CD4-positive, alpha-beta T cell treated with Interleukin-15 for 4 hours (primary cell): ENCODE measurements around the gene DYRK3.

ENCODE experiments used
- DNase-seq: peaks from one replicate; pipeline ENCODE4 v3.0.0-alpha.2; 2020; ENCODE audit warnings: low spot score

DYRK3 gene

DNA sequence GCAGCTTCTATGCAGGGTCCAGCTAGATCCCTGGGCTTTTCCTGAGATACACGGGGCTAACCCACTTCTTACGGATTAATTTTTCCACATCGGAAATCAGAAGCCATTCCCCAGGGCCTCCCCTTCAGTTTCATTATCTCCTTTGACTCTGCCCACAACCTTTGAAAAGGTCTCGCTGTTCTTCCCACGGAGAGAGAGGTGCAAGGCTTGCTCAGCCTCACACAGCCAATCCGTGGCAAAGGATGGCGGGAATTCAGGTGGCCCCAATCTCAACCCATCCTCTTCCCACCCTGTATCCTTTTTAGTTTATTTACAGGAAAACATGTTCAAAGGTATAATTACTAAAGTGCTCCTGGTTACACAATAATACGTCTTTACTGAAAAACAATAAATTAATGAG, 48.7 kb downstream of the DYRK3 start:
- no peak for DNase-seq

DNA sequence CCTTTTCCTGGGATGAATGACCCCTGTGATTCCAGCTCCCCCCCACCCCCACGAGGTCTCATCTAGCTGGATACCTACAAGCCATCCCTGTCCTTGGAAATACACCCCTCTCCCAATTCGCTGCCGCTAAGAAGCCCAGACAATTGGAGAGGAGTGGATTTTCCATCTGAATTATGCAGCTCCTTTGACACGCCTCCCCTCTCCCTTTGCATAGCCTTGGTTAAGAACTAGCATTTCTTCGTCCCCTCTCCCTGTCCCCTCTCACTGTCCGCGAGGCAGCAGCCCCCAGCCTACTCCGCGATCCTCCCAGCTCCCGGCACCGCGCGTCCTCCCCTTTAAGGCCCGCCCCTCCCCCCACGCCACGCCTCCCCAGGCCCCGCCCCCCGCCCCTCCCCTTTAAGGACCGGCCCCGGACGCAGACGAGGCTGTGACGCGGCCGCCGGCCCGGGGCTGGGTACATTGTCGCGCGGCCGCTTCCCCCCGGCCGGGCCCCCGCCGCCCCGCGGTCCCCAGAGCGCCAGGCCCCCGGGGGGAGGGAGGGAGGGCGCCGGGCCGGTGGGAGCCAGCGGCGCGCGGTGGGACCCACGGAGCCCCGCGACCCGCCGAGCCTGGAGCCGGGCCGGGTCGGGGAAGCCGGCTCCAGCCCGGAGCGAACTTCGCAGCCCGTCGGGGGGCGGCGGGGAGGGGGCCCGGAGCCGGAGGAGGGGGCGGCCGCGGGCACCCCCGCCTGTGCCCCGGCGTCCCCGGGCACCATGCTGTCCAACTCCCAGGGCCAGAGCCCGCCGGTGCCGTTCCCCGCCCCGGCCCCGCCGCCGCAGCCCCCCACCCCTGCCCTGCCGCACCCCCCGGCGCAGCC, 49.4 kb downstream of the DYRK3 start, which contains the start of gene MAPKAPK2:
Gene MAPKAPK2, plus strand, starts transcription at position 428 of the 856 bp plus-strand sequence. Its CDS starts 325 bp downstream, at position 753.
- peak; percentile 65 for DNase-seq

DNA sequence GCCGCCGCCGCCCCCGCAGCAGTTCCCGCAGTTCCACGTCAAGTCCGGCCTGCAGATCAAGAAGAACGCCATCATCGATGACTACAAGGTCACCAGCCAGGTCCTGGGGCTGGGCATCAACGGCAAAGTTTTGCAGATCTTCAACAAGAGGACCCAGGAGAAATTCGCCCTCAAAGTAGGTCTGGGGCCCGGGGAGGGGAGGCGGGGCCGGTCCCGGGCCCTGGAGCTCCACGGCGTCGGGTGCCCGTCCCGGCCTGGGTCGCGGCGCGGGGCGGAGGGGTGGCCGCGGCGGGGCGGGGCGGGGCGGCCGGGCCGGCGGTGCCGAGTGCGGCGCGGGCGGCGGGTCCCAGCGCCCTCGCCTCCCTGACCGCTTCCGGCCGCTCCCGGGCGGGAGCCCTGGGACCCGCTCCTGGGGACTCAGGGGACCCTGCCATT, 50.0 kb downstream of the DYRK3 start:
- no peak for DNase-seq

DNA sequence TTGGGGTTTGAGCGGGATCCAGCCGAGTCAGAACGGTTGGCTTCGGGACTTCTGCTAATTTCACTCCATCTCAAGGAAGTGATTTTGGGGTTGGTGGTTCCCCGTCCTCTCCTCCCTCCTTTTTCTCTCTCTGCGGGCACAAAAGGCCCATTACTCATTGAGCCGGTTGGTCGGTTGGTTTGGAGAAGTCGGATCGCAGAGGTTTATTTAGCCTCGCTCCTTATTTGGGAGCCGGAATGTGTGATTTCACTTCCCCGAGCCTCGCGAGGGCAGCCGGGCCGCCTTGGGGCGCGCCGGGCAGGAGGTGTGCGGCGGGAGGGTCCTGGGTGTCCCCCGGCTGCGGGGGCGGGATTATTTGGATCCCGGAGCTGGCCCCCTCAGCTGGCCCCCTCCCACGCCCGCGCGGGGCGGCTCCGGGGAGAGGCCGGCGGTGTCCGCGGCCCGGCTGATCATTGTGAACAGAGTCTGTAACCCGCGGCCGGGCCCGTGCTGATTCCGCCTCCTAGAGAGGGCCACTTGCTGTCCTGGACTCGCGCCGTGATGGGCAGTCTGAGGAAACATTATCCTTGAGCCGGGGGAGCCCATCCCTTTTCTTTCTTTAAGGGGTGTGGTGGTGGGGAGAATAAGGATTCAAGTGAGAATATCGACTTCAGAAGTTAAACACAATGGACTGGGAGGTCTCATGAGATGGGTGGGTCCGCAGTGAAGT, 50.6 kb downstream of the DYRK3 start:
- peak; percentile 67 for DNase-seq

DNA sequence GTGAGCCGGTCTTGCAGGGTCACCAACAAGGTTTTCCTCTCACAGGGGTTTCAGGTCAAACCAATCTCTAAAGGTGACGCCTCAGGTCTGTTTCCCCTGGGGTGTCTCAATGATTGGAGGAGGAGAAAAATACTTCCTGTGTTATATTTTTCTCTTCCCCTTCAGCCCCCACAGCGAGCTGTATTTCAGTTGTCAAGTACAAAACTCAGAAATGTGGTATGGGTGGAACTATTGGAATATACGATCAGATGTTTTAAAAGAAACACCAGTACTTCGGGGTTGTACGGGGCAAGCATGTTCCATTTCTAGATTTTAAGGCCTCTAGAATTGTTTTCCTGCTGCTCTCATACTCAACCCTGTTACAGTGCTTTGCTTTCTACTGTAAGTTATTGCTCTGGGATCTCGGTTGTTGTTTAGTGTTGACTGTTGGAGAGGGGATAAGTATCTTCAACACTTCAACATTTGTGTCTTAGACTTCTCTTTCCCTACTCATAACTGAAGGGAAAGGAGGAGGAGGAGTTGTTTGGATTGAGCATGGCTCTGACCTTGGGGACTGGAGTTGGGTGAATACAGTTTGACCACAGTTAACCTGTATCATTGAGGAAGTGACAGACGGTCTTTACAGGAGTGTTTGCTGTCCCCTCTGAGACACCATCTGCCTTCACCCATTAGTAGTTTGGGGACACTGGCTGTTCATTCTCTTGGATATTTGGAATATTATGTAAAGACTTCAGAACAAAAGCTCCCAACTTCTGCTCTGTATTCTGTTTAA, 51.3 kb downstream of the DYRK3 start:
- DNase-seq: peak; percentile 41

DNA sequence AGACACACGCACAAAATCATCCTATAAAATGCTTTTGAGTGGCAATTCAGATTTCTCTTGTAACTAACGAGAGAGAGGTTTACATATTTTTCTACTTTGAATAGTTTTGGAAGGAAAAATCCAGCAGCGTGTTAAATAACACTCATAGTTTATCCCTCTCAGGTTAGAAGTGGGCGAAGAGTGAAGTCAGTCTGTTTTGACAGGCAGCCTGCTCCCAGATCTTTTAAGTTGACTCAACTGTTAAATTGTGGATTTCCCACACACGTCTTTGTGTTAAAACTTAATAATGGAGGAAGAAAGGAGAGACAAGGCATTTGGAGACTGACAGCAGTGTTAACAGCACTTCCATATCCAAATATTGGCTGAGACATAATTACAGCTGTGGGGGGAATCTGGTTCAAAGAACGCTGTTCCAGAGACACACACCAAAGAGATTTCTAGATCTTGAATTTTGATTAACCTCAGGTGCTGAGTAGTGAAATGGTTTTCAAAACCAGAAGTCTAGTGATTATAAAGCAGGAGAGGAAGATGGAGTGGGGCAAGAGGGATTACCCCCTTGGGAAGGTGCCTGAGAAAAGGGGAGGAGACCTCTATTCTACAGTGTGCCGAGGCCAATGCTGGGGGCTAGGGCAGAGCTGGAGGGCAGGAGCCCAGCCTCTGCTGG, 52.0 kb downstream of the DYRK3 start:
- no peak for DNase-seq

DNA sequence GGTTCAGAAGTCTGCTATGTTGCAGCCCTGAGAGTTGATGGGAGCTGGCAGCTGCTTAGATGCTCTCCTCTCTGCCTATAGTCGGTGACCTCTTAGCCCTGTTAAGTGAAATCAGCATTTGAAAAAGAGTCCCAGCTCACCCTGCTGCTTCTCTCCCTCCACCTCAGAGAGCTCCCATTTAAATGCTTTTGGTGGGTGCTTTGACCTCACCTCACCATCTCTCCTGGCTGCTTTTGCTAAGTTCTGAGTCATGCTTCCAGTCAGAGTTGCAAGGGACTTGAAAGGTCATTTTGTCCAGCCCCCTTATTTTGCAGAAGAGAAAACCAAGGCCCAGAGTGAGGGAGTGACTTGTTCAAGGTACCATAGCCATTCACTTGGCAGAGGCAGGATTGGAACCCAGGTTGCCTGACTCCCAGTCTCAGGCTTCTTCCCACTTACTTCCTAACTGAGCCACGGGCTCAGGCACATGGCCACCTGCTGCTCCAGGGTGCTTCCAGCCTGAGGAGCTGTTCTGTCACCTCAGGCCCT, 52.6 kb downstream of the DYRK3 start:
- no peak for DNase-seq

DNA sequence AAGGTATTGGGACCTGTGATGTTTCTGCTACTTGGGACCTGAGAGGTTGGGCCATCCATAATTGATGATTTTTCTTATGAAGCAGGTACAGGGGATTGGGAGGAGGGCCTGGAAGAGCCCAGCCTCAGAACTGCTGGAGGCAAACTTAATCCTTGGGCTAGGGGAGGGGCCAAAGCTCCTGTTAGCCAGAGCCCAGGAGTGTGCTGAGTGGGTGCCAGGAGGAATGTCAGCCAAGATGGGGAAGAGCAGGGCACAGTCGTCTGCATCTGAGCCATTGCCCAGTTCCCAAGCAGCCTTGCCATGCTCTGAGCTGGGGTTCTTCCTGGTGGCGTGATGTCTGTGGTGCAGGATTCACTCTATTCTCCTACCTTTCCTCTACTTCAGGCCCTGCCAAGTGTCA, 55.2 kb downstream of the DYRK3 start:
- no peak for DNase-seq

DNA sequence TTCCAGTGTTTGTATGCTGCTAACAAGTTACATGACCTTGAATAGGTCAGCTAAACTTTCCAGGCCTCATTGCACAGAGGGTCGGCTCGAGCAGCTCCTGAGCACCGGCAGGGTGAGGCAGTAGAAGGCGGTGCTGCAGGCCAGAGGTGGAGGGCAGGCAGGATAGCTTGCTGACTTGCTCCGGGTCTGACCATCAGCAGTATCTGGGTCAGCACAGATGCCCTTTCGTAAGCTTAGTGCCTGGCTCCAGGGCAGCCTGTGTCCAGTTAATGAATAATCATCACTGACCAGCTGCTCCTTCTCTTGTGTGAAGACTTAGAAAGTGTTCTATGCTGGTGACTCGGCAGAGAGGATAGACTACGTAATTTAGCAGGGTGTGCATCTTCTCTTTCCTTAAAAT, 56.3 kb downstream of the DYRK3 start:
- DNase-seq: no peak

DNA sequence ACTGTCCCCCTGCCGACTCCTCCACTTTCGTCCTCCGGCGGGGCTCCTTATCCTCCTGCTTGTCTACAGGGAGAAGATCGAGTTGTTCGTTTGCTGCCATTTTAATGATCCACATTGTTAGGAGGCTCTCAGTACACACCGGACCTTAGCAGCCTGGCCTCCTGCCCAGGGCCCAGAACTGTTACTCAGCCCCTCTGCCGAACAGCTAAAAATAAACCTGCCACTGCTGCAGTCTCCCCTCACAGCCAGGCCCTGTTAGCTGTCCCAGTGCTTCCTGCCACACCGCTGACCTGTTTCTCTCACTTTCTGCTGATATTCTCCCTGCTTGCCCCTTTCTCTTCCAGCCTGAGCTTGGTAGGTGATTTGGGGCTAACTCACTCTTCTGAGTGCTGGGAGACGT, 57.7 kb downstream of the DYRK3 start:
- DNase-seq: no peak

DNA sequence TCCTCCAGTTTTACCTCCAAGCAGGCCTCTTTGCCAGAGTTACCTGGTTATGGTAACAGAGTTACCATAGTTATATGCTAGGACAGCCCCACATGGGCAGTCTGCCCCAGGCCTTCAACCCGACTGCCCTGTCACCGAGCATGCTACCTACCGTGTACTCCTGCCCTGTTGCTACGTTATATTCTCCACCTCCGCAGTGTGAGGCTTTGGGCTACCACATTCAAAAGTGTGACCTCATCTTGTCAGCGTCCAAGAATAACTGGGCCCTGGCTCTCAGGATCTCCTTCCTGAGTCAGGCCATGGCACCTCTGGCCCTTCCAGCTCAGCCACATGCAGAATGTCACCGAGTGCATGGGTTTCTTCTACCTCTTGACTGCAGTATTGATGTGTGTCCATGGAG, 58.3 kb downstream of the DYRK3 start:
- DNase-seq: no peak

DNA sequence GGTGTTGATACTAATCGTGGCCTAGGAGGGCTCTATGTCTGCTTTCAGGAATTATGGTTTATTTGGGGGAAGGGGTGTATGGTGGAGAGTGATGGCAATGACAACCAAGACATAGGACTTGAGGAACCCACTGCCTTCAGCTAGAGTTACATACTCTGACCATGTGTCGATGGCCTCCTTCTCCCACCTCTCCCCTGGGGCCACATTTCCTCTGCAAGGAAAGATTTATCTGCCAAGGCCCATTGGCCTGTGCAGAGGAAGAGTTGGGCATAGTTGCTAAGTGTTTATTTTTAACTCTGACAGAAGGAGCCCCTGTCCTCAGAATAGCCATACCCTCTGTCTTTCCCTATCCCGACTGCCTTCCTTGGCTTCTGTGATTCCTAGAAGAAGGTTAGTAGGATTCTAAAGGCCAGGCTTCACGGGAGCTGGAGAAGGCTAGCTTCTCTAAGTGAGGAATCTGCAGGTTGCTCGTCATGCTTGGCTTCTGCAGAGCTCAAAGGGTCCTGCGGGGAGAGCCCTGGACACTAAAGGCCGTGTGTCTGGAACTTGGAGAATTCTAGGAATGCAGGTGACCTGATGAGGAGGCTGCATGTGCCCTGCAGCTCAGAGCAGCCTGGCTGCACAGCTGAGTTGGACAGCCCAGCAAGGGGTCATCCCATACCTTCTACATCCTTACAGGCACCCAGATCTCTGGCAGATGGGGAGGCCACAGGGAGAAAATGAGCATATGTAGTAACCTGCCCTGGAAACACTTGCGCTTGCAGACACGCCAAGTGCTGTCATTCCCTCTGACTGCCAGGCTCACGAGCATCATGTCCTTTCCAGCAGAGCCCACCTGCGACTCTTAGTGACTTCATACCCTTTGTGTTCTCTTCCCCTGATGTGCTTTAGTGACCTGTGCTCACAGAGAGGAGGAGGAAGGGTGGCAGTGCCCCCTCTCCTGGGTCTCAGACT, 59.1 kb downstream of the DYRK3 start:
- no peak for DNase-seq

DNA sequence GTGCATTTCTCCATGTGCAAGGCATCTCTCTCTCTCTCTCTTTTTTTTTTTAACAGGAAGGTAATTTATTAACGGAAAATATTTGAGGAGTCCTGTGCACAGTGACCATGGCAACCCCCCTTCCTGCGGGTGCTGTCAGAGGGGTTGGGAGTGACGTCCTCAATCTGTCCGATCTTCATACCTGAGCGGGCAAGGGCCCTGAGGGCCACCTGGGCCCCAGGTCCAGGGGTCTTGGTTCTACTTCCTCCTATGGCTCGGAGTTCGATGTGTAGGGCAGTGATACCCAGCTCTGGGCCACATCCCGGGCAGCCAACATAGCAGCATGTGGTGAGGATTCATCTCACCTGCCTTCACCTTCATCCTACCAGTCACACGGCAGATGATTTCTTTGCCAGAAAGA, 60.4 kb downstream of the DYRK3 start:
- no peak for DNase-seq

DNA sequence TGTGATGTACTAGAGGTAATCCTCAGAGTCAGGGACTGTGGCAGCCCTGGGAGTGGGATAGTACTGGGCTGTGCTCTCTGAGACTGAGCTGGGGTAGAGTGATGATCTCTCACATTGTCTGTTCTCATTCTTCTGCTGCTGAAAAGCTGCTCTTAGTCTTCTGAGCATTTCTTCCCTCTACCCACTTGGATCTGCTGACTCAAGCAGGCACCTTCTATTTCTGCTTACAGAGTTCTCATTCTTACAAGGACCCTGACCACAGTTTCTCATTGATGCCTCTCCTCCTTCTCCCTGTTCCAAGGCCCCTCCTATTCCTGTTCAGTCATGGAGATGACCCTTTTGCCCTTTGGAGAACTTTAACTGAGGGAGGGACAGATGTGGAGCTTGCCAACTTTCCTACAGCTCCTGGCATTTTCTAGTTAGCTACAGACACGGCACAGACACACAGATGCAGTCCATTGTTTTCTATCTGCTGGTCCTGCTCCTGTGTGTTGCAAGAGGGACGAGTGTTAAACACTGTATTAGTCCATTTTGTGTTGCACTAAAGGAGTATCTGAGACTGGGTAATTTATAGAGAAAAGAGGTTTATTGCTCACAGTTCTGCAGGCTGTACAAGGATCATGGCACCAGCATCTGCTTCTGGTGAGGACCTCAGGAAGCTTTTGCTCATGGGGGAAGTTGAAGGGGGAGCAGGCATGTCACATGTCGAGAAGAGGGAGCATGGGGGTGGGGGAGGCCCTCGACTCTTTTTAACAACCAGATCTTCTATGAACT, 61.7 kb downstream of the DYRK3 start:
- no peak for DNase-seq

DNA sequence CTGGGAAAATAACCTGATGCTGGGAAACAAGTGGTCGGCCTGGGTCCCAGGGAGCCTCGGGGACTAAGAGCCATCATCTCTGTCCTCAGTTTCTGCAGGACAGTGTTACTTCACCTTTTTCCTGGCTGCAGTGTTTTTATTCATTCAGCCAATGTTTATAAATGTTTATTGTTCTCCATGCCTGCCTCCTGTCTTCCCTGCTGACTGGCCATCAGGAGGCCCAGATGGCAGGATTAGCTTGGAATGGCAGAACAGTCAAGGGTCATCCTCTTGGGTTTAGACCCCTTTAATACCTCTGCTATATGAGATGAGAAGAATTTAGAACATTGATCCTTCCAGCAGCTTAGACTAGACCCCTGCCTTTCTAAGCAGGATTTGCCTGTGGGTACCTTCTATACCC, 62.7 kb downstream of the DYRK3 start:
- DNase-seq: no peak
